GM21381 (cell line): ENCODE data around the gene ATP5PB.

Experiments used
- ATAC-seq: cut with Tn5 transposase; IDR thresholded peaks from one replicate; pipeline ENCODE4 v1.9.1; 2021; ENCODE audit warnings: mild to moderate bottlenecking, moderate library complexity; ENCODE audit not compliant: unreplicated experiment

ATP5PB gene

DNA sequence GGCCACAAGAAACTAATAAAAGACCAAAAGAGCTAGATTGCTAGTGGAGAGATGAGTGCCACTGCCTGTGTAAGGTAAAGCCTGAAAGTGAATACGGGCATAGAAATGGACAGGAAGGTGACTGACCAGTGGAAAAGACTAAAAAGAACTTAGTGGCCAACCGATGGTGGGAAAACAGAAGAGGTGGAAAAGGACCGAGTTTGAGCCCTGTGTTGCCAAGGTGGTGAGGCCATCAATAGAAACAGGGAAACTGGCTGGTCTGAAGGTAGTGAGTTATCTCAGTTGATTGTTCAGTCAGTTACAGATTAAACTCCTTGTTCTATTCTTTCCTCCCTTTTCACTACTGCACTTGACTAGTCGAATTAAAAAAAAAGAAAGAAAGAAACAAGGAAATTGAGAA is 2.7 kb upstream of the ATP5PB start:
- ATAC-seq = no peak

DNA sequence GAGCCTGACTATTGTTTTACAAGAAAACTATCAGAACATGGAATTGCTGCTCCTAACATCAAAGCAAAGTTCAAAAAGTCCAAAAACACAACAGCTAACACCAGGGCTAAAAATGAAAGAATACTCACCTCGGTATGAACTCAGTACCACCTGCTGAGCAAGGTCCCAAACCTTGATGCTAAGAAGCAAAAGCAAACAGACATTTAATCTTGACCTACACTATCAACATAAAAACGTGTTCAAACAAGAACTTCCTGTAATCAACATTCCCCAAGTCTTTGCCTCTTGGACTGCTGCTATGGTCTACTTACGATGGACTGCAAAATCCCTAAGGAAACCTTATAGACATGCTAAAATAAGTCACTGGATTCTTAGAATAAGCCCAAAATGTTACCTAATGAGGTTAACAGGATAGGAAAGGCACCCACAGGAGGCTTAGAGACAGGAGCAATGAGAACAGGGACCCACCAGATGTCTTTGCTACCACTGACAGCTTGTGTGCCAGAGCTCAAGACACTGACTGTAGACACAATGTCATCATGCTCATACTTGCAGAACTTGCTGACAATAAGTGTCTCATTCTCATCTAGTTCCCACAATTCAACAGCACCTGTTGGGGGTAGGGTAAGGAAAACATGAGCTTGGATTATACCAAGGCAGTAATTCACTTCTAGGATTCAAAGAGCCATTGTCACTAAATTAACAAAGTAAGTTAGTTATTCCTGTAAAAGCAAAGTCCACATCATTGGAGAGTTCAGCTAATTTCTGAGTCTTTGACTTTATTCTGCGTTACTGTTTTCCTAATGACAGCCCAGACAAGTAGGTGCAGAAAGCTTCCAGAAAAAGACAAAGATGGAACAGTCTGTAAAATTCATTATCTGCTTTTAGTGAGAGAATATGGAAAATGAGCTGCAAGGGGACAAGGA is 2.0 kb upstream of the ATP5PB start:
- ATAC-seq = no peak

DNA sequence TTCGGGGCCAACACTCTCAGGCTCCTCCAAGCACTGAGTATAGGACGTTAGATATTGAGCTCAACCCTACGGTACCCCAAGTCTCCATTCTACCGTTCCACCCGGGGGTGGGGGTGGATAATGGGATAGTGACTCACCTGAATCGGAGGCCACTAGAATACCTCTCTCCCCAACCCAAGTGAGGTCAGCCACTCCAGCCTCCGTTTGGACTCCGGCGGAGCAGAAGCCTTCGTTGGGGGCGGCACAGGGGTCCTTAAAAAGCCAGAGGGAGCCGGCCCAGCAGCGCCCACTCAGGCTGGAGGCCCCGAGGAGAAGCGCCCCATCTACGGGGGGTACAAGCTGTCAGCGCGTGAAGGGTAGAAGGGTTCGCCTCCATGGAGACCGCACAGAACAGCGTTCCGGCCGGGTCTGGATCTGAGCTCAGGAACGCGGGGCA is 764 bp upstream of the ATP5PB start:
- ATAC-seq = no peak

DNA sequence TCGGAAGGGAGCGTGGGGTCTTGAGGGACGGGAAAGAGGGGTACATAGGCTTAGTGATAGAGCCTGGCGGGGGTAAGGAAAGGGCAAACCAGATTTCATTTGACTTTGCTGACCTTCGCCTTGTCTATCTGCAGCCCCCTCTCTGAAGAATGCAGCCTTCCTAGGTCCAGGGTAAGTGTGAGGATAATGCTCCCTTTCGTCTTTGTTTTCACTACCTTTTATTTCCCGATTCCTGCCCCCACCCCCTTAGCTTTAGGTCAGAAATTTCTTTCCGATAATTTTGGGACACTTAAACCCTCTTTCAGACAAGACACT is 396 bp downstream of the ATP5PB start:
- no peak for ATAC-seq

DNA sequence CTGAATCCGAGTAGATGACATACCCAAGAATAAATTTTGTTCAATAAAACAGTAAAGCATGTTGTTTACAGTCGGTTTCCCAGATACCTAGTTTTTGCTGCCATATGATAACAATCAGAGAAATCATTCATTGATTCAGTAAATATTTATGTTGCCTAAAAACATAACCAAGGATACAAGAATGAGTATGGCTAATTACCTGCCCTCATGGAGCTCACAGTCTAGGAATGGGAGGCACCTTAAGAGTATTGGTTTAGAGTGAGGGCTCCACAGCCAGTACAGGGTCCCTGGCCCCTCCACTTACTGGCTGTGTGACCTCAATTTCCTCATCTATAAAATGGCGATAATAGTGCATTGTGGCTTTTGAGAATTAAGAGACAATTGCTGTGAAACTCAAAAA is 921 bp downstream of the ATP5PB start:
- no peak for ATAC-seq

DNA sequence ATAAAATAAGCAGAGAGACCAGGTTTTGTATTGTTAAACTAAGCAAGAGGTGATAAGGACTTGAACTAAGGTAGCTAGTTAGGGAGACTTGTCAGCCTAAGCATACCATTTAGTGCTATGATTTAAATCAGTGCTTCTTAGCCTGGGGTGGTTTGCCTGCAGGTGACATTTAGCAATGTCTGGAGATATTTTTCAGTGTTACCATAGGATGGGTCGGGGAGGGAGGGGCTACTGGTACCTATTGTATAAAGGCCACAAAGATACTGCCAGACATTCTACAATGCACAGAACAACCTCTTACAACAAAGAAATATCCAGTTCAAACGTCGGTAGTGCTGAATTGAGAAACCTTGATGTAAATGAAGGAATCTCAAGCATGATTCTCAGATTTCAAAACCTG is 3.3 kb downstream of the ATP5PB start:
- no peak for ATAC-seq

DNA sequence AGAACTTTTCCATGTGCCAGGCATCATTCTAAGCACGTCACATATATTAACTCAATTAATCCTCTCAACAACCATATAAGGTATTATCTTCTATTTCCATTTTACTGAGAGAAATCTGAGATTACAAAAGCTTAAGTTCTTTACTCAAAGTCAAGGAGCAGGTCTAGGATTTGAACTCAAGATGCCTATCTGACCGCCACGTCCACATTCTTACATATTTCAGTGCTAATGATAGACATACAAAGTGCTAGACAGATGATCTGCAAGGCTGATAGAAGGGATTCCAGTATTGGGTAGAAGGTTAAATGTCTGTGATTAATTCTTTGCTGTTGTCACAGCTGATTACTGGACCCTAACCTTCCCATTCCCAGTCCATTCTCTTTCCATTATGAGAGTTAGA is 4.4 kb downstream of the ATP5PB start:
- ATAC-seq = no peak

DNA sequence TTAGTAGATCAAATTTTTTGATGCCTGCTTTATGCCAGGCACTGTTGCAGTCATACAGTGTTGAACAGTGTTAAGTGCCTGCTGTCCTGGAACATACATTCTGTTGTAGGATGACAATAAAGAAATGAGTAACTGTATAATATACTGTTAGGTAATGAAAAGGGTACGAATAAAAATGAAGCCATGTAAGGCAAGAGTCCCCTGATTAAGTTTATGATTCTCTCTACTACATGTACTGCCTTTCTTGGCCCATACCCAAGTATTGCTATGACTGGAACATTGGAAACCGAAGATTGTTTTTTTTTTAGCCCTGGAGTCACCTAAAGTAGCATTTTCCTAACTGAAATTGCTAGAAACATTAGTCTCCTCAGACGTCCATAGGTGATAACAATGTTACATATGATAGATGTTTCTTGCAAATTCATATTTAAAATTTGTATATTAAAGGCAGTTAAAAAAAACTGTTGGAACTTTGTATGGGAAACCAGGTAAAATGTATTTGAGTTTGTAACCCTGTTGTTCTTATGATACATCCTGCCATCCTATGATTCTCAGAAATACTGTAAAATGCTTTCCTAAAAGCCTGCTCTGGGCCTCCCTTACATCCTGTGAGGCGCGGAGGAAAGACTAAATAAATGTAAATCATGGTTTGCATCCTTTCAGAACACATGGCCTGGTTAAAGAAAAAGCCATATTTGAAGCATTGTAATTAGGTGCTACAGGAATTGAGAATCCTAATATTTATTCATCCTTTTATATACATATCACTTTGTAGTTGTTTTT is 5.8 kb downstream of the ATP5PB start:
- ATAC-seq = no peak

DNA sequence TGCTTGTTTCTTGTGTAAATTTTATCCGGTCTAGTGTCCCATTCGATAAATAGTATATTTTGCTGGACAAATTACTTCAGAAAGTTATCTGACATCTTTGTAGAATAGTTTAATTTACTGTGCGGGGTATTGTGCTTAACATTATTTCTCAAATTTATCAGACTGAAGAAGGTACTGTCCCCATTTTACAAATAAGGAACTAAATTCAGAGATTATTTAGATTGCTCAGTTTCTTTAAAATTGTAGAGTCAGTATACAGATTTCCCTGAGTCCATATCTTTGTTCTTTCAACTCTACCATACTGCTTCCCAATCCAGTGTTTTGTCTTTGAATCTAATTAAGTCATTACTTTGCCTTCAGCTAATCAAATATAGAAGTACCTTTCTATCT is 6.4 kb downstream of the ATP5PB start:
- no peak for ATAC-seq

DNA sequence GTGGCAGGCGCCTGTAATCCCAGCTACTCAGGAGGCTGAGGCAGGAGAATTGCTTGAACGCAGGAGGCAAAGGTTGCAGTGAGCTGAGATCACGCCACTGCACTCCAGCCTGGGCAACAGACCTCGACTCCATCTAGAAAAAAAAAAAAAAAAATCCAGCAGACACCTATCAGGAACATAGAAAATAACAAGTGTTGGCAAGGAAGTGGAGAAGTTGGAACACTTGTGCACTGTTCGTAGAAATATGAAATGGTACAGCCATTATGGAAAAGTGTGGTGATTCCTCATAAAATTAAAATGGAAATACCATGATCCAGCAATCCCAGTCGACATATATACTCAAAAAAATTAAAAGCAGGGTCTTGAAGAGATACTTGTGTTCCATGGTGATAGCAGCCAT is 12.5 kb downstream of the ATP5PB start:
- ATAC-seq = no peak

DNA sequence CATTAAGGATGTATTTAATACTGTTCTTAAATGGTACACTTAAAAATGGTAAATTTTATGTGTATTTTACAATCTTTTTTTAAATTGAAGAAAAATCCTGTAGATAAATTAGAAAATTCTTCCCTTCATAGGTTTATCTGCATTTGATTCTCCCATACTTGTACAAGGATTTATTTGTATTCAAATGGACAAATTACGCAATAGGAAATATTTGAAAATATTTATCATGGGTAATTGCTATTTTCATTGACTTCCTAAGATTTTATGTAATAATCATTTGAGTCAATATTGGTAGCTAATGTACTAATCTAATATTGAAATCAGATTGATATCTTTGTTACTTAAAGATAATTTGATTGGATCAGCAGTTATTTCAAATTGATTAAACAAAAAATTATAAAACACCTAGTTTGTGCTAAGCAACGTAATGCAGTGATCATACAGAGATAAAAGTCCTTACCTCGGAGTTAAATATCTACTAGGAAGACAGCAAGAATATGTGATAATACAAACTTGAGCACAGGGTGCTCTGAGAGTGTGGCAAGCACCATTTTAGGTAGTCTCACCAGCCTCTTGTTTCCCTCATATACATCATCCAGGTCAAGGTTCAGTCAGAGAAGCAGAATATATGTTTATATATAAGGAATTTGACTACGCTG is 13.2 kb downstream of the ATP5PB start:
- ATAC-seq = no peak

DNA sequence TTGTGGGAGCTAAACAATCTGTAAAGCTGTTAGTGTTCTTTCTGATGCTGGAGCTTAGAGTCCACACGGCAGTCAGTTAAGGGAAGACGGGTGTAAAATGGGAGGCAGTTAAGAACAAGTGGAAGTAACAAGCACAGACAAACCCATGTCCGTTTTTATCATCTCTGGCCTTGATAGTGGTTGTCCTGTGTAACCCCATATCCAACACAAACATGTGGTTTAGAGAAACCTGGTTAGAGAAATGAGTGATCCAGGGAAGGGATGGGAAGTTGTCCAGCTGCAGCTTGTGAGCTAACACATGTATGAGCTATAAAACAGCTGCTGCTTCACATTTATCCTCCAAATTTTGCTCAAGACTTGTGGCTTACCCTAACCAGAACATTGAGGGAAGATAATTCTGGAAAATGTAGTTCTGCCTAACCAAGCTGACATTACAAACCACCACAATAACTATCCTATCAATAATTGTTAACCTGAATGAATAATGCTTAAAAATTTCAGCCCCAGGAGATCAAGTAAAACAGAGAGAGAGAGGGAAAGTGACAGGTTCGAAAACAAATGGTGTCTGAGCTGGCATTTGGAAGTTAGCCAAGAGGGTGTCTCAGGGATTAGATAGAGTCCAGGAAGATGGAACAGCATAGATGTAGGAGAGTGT is 13.9 kb downstream of the ATP5PB start:
- no peak for ATAC-seq

DNA sequence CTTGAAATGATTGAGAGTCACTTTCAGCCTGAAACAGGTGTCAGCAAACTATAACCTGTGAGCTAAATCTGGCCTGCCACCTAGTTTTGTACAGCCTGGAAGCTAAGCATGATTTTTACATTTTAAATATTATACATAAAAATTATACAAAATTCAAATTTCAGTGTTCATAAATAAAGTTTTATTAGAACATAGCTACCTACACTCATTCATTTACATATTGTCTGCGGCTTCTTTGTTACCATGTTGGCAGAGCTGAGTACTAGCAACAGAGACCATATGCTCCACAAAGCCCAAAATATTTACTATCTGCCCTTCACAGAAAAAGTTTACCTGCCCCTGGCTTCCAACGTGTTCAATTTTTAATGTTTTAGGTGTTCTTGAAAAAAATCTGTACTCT is 16.5 kb downstream of the ATP5PB start:
- no peak for ATAC-seq

DNA sequence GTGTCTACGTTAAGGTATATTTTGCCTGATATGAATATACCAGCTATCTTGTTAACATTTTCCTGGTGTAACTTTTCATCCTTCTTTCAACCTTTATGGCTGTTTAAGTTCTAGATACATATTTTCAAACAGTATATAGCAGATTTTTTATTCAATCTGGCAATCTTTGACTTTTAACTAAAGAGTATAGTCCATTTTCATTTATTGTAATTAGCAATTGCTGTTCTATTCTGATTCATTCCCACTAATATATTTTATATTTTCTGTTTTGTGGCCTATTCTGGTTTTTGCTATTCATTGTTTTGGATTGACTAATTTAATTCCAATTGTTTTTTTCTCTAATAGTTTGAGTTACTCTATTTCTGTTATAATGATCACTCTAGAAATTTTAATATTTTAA is 17.2 kb downstream of the ATP5PB start:
- ATAC-seq = no peak

DNA sequence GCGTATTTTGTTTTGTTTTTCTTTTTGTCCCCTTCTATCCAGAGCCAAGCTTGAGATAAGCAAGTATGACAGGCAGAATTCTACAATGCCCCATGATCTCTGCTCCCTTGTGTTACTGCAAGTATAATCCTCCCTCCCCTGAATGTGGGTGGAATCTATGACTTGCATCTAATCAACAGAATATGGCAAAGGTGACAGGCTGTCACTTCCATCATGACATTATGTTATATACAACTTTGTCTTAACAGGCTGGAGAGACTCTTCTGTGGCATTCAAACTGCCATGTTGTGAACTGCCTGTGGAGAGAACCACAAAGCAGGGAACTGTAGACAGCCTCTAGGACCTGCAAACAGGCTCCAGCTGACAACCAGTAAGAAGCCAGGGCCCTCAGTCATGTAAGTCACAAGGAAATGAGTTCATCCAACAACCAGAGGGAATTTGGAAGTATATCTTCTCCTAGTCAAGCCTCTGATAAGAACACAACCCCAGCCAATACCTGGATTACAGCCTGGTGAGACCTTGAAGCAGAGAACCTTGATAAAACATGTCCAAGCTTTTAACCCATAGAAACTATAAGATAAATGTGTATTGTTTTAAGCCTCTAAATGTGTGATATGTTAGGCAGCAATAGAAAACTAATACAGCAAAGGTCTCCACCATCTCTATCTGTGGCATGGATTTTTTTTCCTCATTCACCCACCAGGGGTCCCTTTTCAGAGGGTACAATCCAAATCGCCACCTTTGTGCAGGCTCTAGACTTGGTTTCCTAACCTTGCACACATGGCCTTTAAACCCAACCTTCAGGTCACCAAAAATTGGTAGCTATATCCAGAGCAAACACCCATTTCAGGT is 18.8 kb downstream of the ATP5PB start:
- no peak for ATAC-seq

DNA sequence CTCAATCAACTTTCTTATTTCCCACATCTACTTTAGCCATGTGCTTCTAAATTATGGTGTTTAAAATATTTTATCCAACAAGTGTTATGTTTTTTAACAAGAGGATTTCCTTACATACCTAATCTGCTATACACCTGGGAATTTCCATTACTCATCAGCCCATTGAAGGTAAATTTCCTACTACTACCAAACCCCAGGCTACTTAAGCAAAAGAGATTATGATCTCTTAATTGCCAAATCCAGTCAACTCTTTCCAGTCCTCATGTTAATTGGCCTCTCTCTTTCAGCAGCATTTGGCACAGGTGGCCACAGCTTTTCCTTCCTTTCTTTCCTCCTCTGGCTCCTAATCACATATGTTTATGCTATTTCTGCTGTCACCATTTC is 19.4 kb downstream of the ATP5PB start:
- ATAC-seq = no peak

DNA sequence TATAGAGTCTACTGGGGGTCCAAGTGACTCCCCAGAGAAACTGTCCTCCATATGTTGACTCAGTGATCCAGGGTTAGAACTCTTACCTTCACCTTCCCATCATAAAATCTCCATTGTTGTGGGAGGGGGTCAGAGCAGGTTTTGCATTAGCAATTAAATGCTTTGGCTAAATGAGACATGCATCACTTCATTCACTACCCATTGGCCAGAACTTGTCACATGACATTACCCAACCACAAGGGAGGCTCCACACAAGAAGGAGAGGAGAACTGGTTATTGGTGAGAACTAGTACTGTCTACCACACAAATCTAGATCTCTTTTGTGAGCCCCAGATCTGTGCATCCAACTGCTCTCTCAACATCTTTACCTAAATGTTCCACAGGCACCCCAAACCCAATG is 20.3 kb downstream of the ATP5PB start:
- ATAC-seq = no peak

DNA sequence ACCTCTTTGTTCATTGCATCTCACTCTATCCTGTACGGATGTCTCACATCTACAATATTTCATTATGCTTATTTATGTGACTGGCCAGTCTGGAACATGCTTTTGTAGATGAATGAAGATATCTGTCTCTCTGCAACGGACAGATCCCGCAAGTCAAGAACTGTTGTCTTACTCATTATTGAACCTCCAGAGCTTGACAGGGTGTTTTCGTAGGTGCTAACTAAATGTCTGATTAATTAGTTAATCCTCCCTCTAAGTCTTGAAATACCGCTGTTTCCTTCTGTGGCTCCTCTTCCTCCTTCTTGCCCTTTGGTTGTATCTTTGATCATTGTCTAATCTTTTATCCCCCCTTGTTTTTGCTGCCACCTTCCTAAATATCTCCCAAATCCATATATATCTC is 21.3 kb downstream of the ATP5PB start:
- ATAC-seq = no peak

DNA sequence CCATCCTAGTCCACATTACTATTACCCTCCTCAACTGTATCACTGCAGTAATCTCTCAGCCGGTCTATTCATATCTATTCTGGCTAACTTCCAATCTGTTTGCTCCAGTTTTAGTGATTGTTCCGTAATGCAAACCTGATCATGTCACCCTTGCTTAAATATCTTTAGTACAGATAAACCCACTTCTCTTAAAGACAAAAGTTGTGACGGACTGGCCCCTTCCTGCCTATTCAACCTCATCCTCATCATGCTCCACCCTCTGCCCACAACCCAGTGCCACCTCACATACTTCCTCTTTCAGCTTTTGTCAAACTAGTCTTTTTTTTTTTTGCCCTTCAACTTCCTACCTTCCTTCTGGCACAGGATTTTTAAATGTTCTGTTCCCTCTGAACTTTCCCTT is 21.7 kb downstream of the ATP5PB start:
- ATAC-seq = no peak

DNA sequence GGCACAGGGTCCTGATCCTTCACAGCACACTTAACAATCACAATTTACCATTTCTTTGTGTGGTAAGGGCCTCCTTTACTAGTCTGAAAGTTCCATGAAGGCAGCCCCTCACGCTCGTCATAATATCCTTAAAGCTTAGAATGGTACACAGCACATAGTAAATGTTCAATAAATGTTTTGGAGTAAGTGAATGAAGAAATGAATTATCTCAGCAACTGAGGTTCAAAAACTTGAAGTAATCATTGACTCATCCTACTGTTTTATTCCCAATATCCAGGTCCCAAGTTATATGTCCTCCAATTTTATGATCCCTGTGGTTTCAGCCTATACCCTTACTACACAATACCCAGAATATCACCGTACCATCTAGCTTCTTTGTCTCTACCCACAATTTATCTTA is 22.3 kb downstream of the ATP5PB start:
- no peak for ATAC-seq
